GM12872 (cell line): ENCODE data around the gene PRR18.

ENCODE experiments used
- TF ChIP-seq, protein P1 (sequence below): IDR thresholded peaks from 3 replicates; pipeline ENCODE4 v1.5.1; 2011; ENCODE audit warnings: low read depth, mild to moderate bottlenecking, low read length, moderate library complexity; ENCODE audit not compliant: insufficient read depth

The PRR18 gene

DNA sequence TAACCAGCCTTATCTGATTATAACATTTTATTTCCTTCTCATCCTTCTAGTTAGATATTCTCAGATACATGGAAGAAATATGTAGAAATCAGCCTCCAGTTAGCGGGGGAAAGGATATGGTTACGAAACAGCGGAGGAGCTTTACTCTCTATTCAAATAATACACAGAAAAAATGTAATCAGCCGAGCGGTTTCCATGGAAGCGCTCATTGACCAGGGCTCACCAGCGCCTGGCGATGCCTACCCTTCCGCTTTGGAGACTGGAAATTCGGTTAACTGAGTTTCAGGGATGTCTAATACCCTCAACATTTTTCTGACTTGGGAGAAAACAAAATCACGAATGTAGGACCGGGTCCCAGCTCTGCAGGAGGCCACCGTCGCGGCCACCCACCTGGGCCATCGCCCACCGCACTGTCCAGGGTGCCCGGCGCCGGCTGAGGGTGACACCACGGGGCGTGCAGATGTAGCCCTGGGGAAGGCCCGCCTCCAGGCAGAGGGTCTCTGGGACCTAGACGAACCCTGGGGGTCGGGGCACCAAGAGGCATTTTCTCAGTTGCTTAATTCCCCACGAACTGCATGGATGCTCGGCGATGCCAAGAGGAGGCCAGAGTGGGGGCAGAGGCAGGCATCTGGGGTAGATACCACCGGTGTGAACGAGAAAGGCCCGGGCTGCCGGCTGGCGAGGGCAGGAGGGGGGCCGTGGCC lies 1.7 kb downstream of the PRR18 start:
- TF ChIP-seq, protein P1, sequence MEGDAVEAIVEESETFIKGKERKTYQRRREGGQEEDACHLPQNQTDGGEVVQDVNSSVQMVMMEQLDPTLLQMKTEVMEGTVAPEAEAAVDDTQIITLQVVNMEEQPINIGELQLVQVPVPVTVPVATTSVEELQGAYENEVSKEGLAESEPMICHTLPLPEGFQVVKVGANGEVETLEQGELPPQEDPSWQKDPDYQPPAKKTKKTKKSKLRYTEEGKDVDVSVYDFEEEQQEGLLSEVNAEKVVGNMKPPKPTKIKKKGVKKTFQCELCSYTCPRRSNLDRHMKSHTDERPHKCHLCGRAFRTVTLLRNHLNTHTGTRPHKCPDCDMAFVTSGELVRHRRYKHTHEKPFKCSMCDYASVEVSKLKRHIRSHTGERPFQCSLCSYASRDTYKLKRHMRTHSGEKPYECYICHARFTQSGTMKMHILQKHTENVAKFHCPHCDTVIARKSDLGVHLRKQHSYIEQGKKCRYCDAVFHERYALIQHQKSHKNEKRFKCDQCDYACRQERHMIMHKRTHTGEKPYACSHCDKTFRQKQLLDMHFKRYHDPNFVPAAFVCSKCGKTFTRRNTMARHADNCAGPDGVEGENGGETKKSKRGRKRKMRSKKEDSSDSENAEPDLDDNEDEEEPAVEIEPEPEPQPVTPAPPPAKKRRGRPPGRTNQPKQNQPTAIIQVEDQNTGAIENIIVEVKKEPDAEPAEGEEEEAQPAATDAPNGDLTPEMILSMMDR, result no peak

DNA sequence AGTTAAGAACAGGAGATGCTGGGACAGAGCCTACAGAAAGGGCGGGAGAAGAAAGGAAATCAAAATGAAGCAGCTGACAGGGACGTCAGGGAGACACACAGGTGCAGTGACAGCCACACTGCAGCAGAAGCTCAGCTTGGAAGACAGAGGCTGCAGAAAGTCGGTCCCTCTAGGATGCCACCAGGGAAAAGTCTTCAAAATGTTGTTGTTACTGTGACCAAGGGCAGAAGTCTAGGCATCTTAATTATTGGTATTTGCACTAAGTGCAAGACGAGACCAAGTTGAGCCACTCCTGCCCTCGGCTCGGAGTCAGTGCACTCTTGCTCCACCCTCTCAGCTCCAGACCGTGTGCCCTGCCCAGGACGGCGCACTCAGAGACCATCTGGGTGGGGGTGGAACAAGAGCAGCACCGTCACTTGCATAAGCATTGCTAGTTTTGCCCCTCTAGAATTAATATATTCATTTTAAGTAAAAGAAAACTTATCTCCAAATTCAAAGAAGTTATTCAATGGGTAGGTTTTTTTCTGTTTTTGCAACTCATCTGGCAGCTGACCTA lies 2.6 kb downstream of the PRR18 start:
- TF ChIP-seq, protein P1, result no peak

DNA sequence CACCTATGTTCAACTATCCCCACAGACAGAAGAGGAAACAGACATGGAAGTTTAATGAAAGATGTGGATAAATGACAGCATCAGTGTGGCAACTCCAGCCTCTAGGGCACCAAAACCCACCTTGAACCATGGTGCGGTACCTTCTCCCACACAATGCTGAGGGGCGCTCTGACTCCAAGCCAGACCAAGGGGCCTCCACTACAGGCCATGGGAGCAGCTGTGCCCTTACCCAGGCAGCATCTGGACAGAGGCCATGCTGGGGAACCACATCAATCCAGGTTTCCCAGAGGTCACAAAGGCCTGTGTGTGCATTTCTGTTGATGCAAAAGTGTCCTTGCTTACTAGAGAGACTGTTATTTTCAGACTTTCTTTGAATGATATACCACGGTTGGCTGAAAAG lies 4.1 kb downstream of the PRR18 start:
- TF ChIP-seq, protein P1, result no peak

DNA sequence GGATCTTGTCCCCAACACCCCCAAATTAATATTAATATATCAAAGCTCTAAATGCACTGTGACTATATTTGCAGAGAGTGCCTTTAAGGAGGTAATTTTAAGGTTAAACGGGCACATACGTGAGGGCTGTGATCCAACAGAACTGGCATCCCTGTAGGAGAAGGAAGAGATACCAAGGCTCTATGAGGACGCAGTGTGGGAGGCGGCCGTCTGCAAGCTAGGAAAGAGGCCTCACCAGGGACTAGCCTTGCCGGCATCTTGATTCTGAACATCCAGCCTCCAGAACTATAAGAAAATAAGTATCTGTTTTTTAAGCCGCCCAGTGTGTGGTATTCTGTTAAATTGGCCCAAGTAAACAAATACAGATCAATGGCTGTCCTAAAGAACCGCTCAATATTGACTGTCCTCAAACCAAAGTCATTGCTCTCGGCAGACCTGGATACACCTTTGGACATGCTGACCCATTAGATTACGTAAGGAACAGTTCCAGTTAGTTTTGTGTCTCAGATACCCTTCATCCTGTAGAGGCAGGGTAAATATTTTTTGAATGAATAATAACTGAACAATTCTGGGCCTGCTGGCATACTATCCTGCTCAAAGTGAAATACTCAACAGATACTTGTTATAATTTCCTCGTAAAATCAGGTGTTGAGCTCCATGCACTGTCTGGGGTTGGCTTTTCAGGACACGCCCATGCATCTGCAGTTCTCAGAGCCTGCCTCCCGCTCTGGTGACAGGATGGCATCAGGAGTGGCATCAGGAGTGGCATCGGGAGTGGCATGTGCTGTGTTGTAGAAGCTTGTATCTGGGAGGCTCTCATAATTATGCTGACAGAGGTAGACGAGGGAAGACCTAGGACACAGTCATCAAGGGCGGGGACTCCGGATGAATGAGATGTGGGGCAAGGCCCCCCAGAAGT lies 6.3 kb downstream of the PRR18 start:
- TF ChIP-seq, protein P1, result no peak

DNA sequence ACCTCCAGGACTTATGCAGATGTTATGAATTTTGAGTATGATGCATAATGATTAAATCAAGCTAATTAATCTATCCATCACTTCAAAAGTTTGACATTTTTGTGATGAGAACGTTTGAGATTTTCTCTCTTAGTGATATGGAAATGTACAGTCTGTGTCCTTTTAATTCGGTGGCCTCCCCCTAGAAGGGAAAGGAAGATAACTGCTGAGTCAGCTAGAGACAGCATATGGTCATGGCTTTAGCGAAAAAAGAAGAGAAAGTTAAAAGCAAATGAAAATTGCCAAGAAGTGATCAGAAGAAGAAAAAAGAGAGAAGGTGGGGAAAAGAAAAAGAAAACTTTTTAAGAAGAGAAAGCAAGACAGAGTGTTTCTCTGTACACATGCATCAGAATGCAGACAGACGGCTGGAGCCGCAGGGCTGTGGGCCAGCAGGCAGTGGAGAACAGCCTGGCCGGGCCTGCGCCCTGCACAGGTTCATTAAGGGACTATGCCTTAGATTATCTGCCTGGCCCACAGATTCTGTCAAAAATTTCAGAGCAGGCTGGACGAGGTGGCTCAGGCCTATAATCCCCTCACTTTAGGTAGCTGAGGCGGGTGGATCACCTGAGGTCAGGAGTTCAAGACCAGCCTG lies 7.7 kb downstream of the PRR18 start:
- TF ChIP-seq, protein P1, result no peak

DNA sequence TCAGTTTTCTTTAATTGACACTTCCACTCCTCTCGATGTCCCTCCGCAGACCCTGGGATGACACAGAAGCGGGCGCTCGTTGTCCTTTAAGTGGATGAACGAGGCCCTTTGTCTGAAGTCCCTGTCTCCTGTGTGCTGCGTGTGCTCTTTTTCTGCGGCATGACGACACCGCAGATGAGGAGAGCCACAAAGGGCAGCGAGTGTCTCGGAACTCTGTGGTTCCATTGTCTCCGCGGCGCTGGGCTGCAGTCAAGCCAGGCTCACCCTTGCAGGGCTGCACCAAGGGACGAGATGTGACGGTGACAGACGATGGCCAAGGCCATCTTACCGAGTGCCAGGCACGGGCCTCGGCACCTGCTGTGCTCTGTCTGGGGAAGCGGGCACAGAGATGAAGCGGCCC lies 10.6 kb downstream of the PRR18 start:
- TF ChIP-seq, protein P1, result no peak
